GM04504 (cell line): ENCODE results near the gene MIB2.

ENCODE experiments used
- DNase-seq: peaks from one replicate; pipeline ENCODE4 v3.0.0-alpha.2; 2012; ENCODE audit warnings: low read depth

Gene MIB2

DNA sequence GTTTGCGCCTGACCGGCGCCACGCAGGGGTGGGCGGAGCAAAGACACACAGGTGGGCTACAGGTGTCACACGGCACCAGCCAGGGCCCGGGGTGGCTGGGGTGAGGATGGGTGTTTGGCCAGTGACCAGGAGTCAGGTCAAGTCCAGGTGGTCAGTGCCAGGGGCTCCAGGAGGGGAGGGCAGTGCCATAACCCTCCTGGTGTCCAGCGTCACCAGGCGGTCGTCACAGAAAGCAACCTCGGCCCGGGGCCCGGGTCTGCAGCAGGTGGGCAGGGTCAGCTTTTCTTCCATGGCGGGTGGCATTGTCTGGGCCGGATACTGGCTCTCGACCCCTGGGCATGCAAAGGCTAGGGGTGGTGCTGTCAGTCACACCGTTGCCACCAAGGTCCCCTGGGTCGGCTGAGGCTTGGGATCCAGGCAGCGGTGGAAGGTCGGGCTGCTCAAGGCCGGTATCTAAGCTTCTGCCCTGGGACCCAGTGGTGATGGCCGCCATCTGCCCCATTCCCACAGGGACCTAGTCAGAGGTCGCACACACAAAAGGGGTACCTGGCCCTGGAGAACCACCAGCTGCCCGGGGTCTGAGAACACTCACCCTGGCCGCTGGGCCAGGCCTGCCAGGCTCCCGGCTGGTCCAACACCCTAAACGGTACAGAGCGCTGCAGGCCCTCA, 17.1 kb upstream of the MIB2 start:
- DNase-seq: no peak

DNA sequence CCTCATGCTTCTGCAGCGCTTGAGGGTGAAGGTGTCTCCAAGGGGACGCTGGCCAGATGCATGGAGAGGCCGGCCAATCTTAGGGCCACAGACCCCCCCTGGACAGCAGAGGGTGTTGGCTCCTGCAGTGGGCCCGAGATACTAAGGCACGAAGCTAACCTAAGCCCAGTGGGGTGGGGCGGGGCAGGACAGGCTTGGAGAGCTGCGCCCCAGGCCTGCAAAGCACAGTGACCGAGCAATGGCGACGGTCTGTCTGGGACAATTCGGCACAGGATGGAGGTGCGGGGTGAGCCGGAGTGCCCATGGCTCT, 16.6 kb upstream of the MIB2 start:
- DNase-seq: no peak

DNA sequence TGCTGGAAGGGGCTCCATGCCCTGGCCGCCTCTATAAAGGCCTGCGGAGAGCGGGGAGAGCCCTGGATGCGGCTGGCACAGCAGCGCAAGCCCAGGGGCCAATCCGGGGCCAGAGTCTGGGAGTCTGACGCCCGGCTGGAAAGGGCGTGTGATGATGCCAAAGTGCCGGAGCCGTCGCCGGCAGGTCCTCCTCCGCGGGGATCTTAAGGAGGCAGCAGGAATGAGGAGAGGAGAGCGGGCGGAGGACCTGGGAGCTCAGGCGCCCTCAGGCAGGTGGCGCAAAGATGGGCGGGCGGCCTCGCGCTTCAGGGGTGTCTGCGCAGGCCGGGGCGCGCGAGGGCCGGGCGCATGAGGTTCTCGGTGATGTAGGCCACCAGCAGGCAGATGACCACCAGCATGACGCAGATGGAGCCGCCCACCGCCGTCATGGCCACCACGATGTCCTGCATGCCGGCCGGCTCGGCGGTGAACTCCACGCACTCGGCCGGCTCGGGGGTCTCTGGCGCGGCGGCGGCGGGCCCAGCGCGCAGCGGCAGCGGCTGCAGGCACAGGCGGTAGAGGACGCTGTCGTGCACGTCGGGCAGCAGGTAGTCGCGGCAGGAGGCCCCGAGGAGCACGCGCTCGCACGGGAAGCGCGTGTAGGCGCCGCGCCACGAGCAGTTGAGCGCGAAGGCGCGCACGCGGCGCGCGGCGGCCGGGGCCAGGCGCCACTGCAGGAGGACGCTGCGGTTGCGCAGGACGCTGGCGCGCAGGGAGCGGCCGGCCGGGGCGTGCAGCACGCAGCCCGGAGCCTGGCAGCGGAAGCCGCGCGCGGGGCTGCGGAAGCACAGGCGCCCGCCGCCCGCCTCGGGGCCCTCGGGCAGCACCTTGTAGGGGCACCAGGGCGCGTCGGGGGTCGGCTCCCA, 16.0 kb upstream of the MIB2 start:
- no peak for DNase-seq

DNA sequence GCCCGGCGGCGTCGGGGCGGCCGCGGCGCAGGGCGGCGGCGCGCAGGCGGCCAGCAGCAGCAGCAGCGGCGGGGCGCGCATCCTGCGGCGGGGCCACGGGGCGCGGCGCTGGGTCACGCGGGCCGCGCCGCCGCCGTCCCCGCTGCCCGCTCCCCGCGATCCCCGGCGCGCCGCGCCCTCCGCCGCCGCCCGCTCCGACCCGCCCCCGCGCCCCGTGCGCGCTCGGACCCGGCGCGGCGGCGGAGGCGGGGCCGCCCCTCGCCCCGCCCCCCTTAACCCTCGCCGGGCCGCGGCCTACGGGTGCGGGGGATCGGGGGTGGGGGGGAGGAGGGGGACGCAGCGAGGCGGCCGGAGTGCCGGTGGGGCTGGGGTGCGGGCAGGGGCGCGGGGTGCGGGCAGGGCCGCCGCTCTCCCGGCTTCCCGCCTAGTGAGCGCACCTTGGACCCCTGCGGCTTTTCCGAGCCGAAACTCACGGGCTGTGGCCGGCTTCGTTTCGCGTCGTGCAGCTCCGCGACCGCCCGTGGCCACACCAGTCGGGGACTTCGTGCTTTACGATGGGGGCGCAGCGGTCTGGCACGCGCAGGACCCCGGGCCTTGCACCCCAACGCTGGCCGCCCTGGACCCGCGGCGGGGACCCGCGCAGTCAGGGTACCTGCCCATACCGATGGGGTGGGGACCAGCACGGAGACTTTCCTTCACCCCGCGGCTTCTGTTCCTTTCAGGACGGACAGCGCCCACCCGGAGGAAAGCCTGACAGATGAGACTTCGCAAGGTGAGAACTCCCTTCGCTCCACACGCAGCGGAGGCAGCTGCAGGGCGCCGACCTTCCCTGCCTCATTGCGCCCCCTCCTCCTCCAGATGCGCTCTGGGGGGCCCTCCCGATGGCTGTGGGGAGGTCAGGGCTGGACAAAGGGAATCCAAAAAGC, 15.1 kb upstream of the MIB2 start, which contains the start of gene FNDC10:
FNDC10 (minus strand) TSS at position 201 of the 926 bp plus-strand sequence; CDS start at position 81, 120 bp downstream.
- no peak for DNase-seq

DNA sequence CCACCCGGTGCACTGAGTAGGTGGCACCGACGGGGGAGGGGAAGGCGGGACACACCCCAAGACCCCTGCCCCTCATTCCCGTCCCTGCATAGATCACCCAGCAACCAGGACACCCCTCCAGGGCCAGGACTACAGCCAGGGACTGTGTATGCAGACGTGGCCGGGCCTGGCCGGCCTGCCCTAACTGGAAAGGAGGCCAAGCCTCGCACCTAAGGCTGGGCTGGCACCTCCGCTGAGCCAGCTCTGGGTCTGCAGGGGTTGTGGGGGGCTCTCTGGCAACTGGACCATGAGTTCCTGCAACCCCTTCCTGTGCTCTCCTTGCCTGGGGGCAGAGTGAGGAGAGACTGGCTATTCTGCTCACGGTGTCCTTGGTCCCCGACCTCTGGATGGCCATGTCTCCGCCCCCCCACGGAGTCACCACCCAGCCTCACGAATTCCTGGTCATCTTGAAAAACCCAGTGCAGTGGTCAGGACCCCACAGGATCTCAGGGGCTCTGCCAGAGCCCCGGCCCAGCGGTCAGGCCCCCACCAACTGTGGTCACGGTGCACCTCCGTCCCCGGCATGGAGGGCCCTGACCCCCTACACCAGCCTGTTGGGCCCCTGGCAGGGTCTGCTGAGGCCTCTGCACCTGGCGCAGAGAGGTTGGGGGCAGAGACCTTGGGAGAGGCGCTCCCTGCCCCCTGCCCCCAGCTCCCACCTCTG, 14.3 kb upstream of the MIB2 start:
- no peak for DNase-seq

DNA sequence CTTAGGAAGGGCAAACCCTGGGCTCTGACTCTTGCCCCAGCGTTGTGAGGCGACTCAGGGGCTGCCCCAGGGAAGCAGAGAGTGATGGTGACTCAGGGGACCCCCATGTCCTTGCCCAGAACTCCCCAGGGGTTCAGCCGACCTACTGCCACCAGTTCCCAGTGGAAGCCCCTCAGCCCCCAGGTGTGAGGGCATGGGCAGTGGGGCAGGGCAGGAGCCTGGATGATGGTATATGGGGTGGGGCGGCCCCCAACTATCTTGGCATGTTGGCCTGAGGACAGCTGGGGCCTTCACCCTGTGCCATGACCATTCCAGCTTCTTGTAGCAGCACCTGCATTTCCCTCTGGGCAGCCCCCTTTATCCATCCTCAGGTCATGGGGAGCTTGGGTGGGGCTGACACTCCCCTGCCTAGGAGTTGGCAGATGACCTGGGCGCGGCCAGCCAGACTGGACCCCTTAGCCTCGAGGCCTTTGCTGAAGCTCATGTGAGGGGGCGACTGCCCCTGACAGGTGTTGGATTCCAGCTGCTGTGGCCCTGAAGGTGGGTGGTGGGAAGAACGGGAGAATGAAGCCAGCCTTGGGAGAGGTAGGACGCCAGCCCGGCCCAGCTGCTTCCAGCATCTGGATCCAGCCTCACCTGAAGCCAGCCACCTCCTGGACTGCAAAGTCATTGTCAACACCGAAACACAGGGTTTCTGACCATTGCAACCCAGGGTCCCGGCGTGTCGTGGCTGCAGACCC, 13.6 kb upstream of the MIB2 start:
- no peak for DNase-seq

DNA sequence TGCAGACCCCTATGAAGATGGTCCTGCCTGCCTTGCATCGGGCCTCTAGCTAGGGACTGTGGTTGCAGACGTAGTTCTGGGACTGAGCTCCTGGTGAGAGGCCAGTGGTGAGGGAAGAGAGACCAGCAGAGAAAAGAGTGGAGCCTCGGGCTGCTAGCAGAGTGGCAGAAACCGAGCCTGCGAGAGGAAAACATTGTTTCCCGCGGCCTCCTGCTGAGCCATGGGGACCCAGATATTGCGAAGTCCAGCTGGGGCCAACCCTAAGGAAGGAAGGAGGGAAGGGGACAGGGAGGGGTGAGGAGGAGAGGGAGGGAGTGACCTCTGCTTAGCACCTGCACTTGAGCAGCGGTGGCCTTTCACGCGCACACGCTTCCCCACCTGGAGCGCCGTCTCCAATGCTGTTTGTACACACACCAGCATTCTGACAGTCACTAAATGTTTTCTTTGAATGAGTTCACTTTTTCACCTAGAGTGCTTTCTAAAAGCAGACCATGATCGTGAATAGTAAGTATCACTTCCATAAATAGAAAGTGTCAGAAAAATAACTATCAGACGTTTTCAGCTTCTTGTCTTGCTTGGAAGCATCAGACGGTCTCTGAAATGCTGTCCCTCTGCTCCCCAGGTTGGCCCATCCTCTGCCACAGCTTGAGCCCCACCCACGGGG, 12.9 kb upstream of the MIB2 start:
- no peak for DNase-seq

DNA sequence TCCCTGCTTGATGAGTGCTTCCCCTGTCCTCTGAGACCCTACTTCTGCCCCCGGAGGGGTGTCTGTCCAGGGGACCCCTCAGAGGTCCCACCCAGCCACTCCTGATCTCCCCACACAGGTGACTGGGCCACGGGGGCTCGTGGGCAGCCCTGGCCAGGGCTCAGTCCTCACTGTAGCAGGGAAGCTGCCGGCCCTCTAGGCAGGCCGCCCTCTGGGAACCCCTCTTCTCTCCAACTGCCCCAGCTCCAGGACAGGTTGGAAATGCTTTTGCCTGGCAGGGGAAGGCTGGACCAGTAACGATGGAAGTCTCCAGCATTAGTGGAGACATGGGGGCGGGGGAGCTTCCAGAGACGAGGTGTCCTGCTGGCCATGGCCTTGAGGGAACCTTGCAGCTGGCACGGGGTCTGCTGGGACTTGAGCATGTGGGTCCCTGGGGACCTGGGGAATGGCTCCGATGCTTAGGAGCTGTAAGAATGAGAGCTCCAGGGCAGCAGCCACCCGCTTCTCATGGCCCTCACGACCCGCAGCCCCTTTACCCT, 12.3 kb upstream of the MIB2 start:
- DNase-seq: no peak

DNA sequence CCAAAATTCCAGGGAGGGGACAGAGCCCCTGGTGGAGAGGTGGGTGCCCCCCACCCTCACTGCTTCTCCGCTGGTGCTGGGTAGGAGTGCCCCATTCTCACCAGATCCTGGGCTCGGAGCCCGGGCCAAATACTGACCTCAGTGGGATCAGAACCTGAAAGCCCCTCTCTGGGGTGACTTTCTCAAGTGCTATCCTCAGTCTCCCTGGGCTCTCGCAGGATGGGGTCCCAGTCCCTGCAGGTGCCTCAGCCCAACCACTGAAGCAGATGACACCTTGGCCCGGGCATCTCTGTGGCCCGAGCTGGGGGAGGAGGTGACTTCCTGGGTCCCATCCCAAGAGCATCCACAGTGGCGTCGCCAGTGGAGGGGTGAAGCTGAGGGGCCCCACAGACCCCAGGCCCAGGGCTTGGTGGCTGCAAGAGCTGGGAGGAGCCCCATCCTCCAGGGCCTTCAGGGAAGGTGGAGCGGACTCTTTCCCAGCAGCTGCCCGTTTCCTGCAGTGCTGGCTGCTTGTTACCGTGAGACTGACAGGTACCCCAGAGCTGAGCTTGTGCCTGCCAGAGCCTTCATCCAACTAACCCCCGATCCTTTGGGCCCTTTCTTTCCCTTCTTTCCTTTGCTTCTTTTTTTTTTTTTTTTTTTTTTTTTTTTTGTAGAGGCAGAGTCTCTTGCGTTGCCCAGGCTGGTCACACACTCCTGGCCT, 11.5 kb upstream of the MIB2 start:
- no peak for DNase-seq

DNA sequence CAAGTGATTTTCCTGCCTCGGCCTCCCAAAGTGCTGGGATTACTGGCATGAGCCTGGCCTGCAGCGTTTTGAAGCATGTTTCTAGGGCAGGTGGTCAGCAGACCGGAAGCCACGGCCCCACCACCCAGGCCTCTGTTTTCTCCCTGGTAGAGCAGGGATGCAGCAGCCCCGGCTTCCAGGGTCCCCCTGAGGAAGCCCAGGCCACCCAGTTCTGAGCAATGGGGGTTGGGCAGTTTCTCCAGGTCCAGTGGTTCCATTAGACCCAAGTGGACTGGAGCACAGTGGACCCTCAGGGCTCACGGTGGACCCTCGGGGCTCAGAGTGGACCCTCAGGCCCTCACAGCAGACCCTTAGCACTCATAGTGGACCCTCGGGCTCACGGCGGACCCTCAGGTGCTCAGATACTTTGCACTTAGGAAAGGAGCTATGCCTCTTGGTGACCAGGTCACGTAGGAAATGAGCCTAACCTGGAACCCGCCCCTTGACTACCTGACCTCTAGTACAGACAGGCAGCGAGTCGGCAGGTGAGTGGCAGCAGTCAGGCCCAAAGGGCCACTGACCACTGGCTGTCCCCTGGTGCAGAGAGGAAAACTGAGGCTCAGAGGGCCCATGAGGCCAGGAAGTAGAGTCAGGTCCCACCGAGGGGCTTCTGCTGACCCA, 10.8 kb upstream of the MIB2 start:
- DNase-seq: no peak

DNA sequence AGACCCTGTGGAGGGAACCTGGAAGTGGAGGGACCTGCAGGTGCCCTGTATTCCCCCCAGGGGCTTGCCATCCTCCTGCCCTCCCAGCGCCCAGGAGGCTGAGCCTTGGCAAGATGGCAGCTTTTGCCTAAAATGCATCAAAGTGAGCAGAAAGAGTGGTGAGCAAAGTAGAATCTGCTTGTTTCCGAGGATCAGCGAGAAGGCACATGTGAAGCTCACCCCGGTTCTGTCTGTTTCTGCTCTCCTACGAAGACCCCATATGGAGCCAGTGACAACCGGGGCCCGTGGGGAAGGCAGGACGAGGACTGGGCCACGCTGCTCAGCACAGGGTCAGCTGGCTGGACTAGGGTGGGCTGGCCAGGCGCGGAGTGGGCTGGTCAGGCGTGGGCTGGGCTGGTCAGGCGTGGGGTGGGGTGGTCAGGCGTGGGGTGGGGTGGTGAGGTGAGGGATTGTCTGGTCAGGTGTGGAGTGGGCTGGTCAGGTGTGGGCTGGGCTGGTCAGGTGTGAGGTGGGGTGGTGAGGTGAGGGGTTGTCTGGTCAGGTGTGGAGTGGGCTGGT, 10.2 kb upstream of the MIB2 start:
- no peak for DNase-seq

DNA sequence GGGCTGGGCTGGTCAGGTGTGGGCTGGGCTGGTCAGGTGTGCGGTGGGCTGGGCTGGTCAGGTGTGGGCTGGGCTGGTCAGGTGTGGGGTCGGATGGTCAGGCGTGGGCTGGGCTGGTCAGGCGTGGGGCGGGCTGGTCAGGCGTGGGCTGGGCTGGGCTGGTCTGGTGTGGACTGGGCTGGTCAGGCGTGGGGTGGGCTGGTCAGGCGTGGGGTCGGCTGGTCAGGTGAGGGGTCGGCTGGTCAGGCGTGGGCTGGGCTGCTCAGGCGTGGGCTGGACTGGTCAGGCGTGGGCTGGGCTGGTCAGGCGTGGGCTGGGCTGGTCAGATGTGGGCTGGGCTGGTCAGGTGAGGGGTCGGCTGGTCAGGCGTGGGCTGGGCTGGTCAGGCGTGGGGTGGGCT, 9.6 kb upstream of the MIB2 start:
- no peak for DNase-seq

DNA sequence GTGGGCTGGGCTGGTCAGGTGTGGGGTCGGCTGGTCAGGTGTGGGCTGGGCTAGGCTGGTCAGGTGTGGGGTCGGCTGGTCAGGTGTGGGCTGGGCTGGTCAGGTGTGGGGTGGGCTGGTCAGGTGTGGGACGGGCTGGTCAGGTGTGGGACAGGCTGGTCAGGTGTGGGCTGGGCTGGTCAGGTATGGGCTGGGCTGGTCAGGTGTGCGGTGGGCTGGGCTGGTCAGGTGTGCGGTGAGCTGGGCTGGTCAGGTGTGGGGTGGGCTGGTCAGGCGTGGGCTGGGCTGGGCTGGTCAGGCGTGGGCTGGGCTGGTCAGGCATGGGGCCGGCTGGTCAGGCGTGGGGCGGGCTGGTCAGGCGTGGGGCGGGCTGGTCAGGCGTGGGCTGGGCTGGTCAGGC, 9.1 kb upstream of the MIB2 start:
- DNase-seq: no peak

DNA sequence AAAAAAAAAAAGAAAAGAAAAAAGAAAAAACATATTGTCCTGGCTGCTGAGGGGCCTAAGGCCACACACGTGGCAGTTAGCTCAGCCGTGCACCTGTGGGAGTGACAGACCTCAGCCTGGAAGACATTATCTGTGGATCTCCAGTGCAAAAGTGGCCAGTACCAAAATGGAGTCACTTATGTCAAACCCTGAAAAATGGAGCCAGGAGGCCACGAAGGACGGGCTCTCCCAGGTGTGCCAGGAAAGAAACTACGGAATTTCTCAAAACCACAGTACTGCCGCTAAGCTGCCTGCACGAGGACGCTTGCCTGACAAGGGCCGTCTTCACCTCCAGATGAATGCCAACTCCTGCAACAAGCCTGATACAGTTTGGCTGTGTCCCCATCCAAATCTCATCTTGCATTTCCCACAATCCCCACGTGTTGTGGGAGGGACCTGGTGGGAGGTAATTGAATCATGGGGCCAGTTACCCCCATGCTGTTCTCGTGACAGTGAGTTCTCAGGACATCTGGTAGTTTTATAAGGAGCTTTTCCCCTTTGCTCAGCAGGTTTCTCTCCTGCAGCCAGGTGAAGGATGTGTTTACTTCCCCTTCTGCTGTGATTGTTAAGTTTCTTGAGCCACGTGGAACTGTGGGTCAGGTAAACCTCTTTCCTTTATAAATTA, 5.3 kb upstream of the MIB2 start:
- no peak for DNase-seq

DNA sequence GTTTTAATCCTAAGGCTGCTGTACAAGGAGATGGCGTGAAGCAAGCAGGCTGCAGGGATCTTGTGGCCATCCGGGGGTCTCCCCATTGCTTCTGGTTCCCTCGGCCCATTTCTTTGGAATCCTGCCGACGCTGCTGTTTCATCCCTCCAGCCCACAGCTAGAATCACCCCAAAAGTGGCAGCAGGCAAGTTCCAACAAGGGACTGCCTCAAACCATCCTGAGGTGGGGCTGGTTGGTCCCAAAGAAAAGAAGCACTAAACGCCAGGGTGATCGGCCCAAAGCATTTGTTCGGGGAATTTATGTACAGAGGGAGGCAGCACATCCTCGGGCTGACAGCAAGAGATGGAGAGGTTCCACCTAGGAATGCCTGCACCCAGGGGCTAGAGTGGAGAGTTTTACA, 4.5 kb upstream of the MIB2 start:
- no peak for DNase-seq

DNA sequence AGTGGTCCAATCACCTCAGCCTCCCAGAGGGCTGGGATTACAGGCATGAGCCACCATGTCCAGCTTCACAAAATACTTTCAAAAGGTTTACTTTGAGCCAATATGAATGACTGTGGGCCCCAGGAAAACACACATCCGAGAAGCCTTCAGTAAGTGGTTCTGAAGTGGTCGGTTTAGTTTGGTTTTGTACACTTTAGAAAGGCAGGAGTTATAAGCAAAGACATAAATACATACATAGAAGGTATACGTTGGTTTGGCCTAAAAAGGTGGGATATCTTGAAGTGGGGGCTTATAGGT, 3.2 kb upstream of the MIB2 start:
- DNase-seq: no peak

DNA sequence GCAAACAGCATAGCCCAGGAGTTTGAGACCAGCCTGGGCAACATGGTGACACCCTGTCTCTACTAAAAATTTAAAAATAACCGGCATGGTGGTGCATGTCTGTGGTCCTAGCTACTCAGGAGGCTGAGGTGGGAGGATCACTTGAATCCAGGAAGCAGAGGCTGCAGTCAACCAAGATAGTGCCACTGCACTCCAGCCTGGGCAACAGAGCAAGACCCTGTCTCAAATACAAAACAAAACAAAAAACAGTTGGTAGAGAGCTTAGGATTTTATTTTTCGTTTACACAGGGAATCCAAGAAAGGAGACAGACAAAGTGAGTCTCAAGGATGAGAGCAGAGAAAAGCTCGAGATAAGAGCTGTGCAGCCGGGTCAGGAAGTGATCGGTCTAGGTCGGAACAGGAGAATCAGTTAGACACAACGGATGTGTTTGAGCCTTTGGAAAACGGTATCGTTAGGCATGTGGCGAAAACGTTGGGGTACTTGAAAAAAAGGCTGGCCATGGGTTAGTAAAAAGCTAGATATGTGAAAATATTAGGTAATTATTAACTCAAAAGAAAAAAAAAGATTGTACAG, 1.7 kb upstream of the MIB2 start:
- DNase-seq: no peak
